ENCODE data around the gene RGS10. TPM values are rescaled to one million over a fixed set of nuclear protein-coding genes. Genes with fewer than 3 reads are reported as not detected.

The RGS10 gene
- total RNA-seq, 4 donors from 2014 or later = 15.8 to 64.9 (median 30.9) TPM

- no peak for TF ChIP-seq CTCF (IDR thresholded peaks at IDR 0.05; ENCODE audit: low read depth)
Measured at GRCh38 chr10:119455609-119456434, 86.7 kb downstream of the RGS10 start.

DNA sequence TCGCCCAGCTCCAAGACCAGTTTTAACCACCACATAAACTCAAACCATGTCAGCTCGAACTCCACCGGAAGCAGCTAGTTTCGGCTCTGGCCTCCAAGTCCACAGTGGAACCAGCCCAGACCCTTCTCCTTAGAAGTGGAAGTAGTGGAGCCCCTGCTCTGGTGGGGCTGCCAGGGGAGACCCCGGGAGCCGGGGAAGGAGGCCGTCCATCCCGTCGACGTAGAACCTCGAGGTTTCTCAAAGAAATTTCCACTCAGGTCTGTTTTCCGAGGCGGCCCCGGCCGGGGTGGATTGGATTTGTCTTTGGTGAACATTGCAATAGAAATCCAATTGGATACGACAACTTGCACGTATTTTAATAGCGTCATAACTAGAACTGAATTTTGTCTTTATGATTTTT, 87.5 kb downstream of the RGS10 start:
- TF ChIP-seq CTCF (IDR thresholded peaks at IDR 0.05; ENCODE audit: low read depth) = no peak

- no peak for TF ChIP-seq CTCF (IDR thresholded peaks at IDR 0.05; ENCODE audit: low read depth)
Measured at GRCh38 chr10:119454316-119454715, 88.2 kb downstream of the RGS10 start.

GRCh38 chr10:119453313-119453712, 89.2 kb downstream of the RGS10 start:
- TF ChIP-seq CTCF (IDR thresholded peaks at IDR 0.05; ENCODE audit: low read depth) = no peak

DNA sequence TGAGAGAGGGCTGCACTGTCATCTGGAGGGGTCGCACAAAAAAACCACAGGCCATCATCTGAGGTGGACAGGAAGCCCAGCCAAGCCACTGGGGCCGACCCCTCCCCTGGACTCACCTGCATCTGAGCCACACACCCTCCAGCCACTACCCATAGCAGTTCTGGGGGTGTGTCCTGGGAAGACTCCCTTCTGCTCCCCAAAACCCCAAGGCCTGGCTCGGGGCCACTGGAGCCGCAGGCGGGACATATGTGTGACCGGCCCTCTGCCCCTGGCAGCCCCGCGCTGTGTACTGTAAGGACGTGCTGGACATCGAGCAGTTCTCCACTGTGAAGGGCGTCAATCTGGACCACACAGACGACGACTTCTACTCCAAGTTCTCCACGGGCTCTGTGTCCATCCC, 90.1 kb downstream of the RGS10 start:
- TF ChIP-seq CTCF (IDR thresholded peaks at IDR 0.05; ENCODE audit: low read depth) = no peak

- TF ChIP-seq CTCF (IDR thresholded peaks at IDR 0.05; ENCODE audit: low read depth) = no peak
Measured at GRCh38 chr10:119451300-119451896, 91.1 kb downstream of the RGS10 start.

GRCh38 chr10:119450606-119451299, 91.8 kb downstream of the RGS10 start:
- TF ChIP-seq CTCF (IDR thresholded peaks at IDR 0.05; ENCODE audit: low read depth) = no peak

Measured in subcutaneous adipose tissue (tissue), 4 donors.